Fibroblast of skin of left quadriceps (primary cell): ENCODE measurements around the gene LHFPL2.
"Not testable (repeated sequence)": the region's sequence is repeated elsewhere in the genome, so short reads cannot be mapped to it uniquely, and the experiment has no call there.

Experiments used
- DNase-seq, 2 experiments: peaks; one replicate each; pipeline ENCODE4 v3.0.0-alpha.2; 2013; ENCODE audit warnings: low read depth in 2 of 2

Gene LHFPL2, protein sequence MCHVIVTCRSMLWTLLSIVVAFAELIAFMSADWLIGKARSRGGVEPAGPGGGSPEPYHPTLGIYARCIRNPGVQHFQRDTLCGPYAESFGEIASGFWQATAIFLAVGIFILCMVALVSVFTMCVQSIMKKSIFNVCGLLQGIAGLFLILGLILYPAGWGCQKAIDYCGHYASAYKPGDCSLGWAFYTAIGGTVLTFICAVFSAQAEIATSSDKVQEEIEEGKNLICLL

DNA sequence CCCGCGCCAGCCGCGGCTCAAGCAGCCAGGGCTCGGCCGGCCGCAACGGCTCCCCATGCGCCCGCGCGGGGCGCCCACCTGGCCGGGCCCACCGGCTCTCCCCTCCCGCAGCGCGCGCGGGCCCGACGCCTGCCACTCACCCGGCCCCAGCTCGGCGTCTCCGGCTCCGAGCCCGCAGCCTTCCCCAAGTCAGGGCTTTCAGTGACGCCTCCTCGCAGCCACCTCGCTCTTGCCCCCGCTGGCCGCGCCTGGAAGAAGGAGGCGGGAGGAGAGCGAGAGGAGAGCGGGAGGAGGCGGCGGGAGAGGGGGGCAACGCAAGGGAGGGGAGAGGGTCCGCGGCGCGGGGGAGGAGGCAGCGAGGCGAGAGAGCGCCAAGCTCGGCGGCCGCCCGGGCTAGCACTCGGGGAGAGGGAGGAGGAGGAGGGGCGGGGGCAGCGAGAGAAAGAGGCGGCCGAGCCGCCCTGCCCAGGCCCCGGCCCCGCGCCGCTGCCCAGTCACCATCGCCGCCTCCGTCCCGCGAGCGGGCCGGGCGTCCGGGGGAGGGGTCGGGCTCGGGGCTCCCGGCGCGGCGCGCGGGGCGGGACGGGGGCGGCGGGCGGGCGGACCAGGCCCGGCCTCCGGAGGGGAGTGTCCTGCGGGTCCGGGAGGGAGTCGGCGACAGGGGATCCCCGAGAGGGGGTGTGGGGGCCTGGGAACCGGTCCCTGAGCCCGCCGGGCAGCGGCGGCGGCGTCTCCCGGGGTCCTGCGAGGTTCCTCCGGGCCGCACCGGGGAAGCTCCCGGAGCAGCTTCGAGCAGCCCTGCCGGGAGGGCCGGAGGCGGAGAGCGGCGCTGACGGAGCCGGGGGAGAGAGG, at the start of gene LHFPL2:
Gene LHFPL2, minus strand, starts transcription at position 414 of the 852 bp plus-strand sequence. CDS start 138,559 bp downstream, outside the sequence.
- DNase-seq: no peak

DNA sequence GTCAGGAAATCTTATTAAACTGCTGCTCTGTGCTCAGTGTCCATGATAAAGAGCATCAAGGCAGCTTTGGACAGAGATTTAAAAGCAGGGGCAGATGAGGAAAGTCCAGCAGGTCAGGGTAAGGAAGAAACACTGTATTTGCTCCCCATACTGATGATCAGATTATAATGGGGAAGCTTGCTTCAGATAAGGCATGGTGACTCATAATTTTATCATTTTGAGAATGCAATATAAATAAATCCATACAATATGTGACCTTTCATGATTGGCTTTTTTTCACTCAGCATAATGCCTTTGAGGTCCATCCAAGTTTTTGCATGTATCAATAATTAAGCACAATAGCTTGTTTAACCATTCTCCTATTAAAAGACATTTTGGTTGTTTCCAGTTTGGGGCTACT, 48.1 kb upstream of the LHFPL2 start:
- DNase-seq: no peak

DNA sequence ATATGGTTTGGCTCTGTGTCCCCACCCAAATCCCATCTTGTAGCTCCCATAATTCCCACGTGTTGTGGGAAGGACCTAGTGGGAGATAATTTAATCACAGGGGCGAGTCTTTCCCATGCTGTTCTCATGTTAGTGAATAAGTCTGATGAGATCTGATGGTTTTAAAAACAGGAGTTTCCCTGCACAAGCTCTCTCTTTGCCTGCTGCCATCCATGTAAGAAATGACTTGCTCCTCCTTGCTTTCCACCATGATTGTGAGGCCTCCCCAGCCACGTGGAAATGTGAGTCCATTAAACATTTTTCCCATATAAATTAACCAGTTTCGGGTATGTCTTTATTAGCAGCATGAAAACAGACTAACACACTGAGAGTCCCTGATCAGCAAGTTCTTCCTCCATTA, 47.5 kb upstream of the LHFPL2 start:
- not testable (repeated sequence) for DNase-seq

DNA sequence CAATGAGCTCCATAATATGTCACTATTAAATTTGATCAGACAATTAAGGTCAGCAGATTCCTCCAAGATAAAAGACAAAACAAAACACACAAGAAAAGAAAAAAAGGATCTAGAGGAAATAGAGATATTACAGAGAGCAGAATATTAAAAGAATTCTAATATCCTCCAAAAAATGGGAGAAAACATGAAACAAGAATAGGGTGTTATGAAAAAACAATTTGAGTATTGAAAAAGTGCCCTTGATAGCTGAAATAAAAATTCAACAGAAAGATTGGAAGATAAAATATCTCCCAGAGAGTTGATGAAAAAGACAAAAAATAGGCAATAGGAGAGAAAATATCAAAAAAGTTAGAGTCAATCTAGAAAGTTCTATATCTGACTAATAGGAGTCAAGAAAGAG, 44.8 kb upstream of the LHFPL2 start:
- no peak for DNase-seq

DNA sequence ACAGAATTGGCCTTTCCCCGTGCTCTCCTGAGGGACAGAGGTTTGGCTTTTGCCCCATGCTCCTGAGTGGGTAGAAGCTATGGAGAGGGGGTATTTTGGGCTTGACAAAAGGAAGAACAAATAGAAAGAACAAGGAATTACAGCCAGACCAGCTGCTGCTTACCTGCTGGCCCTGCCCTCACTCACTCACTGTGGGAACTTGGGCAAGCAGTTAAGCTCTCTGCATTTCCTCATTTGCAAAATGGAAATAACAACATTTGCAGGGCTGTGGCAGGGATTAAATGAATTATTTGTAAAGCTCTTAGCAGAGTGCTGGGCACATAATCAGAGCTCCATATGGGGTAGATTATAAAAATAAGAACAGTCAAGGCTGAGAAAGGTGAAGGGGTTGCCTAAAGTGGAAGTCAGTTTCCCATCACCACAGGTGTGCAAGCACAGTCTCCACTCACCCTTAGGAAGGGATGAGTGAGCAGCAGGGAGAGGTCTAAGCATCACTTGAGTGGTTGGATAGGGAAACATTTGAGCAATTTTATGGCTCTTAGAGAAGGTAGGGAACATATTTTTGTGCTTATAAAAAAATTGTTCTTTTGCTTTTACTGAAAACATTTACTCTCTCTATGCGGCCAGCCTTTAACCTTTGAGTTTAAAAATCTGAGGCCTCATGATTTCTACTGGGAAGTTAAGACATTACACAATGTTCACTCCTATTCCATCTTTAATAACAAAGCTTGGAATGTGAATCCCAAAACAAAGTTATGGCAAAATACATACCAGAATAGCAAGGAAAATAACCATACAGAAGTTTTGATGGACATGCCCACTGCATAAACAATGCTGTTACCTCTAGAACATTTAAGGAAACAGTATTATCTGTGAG, 42.8 kb upstream of the LHFPL2 start:
- no peak for DNase-seq

DNA sequence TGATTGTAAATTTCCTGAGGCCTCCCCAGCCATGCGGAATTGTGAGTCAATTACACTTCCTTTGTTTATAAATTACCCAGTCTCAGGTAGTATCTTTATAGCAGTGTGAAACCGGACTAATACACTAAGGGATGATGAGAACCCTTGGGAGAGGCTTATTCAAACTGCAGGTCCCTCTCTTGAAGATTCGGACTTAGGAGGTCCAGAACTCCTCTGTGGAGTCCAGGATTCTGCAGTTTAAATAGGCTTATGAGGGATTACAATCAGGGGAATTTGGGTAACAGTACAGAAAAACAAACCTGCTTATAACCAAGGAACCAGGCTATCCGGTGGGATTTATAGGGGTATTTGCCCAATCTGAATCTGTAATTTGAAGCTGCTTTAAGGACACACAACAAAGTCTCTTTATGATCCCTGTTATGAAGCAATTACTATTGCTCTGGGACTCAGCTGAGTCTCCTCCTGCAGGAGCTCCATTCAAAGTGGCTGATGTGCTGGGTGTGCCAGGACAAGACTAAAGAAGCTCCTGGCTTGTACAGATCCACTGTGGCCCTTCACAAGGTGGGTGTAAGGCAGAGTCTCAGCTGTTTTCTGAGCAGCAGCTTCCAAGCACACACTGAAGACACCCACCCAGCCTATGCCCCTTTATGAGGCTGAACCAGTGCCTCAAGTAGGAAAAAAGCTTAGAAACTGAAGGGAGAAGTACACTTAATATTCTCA, 41.8 kb upstream of the LHFPL2 start:
- no peak for DNase-seq

DNA sequence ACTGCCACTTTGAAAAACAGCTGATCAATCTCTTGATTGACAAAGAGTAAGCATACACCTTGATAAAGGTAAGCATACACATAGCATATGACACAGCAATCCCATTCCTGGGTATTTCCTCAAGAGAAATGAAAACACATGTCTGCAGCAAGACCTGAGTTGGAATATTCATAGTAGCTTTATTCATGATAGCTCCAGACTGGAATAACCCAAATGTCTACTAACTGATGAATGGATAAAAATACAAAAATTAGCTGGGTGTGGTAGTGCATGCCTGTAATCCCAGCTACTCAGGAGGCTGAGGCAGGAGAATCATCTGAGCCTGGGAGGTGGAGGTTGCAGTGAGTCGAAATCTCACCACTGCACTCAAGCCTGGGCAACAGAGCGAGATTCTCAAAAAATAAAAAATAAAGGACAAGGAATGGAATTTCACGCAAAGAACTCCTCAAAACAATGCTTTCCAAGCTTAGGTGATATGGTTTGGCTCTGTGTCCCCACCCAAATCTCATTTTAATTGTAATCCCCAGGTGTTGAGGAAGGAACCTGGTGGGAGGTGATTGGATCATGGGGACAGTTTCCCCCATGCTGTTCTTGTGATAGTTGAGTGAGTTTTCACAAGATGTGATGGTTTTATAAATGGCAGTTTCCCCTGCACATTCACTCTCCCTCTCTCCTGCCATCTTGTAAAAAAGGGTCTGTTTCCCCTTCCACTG, 41.1 kb upstream of the LHFPL2 start:
- DNase-seq: no peak

DNA sequence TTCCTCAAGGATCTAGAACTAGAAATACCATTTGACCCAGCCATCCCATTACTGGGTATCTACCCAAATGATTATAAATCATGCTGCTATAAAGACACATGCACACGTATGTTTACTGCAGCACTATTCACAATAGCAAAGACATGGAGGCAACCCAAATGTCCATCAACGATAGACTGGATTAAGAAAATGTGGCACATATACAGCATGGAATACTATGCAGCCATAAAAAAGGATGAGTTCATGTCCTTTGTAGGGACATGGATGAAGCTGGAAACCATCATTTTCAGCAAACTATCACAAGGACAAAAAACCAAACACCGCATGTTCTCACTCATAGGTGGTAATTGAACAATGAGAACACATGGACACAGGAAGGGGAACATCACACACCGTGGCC, 38.9 kb upstream of the LHFPL2 start:
- DNase-seq: not testable (repeated sequence)

DNA sequence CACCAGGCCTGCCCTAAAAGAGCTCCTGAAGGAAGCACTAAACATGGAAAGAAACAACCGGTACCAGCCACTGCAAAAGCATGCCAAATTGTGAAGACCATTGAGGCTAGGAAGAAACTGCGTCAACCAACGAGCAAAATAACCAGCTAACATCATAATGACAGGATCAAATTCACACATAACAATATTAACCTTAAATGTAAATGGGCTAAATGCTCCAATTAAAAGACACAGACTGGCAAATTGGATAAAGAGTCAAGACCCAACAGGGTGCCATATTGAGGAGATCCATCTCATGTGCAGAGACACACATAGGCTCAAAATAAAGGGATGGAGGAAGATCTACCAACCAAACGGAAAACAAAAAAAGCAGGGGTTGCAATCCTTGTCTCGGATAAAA, 35.3 kb upstream of the LHFPL2 start:
- DNase-seq: not testable (repeated sequence)

DNA sequence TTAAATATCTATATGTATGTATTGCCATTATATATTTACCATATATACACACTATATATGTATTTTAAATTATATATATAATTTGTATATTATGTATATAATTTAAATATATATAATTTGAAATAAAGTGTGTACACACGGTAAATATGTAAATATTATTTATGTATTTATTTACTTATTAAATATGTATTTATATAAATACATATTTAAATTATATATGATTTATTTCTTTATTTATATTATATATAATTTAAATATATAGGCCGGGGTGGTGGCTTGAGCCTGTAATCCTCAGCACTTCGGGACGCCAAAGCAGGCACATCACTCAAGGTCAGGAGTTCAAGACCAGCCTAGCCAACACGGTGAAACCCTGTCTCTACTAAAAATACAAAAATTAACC, 31.3 kb upstream of the LHFPL2 start:
- no peak for DNase-seq

DNA sequence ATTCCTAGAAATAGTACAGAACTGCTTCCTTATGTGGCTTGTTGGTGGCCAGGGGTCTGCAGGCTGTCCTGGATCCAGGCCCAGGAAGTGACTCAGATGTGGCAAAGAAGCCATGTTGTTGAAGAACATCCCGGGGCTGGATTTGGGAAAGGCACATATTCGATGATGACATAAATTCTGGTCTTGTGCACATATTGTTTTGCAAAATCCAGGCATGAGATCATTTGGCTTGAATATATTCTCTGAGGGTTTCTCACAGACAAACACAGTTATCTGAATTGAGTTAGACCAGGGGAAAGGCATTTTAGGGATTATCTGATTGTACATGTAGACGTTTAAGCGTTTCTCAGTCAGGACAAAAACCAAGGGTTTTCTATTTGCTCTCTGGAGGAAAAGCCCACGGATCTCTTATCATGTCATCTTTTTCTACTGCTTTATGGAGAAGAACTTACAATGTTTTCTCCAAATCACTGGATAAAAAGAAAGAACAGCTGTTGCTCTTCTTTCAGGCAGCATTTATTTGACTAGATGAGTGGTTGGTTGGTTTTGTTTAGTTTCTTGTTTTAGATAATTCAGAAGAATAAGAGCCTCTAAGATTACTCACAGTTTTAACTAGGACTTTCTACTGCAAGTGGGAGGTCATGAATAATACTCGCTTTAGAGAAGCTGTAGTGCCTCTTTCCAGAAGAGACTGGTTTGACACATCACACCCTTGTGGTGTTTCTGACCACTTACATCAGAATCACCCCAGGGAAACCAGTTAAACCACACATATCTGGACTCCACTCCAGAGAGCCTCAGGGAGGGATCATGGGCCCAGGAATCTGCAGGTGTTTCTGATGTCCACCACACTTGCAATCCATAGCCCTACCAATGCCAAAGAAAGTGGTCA, 29.5 kb upstream of the LHFPL2 start:
- peak; percentile 94 to 95 for DNase-seq

DNA sequence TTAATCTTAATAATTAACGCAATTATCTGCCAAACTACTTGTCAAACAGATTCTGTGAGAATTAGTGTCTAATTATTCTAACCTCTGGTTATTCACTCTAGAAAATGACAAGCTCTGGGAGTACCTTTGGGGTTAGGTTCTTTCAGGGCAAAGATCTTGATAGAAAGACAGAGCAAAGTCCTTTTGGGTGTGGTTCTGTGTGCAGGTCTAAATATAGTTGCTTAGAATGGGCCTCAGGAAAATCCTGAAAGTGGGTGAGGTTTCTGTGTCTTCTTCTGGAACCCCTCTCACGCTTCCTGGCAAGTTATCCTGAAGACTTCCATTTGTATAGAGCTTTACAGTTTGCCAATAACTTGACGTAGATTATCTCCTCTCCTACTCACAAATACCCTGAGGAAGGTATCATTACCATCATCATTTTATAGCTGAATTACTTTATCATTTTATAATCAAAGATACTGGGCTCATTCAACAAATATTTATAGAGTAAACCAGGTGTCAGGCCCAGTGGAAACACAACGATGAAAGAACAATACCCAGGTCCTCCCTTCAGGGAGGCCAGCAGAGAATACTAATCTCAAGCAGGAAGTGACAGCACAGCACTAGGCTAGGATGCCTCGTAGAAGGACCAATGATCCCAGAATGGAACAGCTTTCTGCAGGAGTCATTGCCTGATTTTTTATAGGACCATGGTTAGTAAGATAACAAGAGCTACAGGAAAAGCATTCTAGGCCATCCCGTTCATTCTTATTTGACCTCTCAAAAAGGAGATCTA, 27.6 kb upstream of the LHFPL2 start:
- no peak for DNase-seq

DNA sequence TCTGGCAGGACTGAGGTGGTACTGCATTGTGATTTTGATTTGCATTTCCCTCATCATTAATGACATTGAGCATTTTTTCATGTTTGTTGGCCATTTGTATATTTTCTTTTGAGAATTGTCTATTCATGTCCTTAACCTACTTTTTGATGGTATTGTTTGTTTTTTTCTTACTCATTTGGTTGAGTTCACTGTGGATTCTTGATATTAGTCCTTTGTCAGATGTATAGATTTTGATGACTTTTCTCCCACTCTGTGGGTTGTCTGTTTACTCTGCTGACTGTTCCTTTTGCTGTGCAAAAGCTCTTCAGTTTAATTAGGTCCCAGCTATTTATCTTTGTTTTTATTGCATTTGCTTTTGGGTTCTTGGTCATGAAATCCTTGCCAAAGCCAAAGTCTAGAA, 25.3 kb upstream of the LHFPL2 start:
- DNase-seq: not testable (repeated sequence)

DNA sequence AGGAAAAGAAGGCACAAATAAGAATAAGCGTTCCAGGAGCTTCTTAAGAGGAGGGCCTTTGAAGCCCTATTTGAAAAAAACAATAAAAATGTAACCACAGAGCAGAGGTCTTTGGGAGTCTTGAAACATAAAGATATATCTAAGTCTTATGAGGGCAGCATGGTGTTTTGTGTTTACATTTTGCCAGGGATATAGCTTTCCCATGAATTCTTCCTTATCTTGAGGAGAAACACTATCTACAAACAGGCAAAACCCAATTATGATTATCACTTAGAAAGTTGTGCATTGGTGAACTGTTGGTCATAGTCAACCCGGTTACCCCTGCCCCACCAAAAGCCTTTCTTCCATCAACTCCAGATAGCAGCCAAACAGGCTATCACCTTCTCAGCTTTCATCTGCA, 23.6 kb upstream of the LHFPL2 start:
- DNase-seq: no peak

DNA sequence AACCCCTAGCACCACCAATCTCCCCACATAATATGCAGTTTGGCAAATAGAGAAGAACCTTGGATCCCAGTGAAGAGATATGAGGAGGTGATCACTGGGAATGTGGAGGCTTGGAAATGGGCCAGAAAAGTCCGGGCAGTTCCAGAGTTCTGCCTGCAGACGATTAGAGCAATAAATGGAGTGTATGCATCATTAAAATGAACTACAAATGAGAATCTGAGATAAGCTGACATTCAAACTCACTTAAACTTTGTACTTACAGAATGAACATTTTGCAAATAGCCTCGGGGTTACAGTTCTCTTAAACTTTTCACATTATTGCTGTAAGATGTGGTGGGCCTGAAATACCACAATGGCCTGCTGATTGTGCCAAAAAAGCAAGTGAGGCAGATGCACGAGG, 23.0 kb upstream of the LHFPL2 start:
- no peak for DNase-seq

DNA sequence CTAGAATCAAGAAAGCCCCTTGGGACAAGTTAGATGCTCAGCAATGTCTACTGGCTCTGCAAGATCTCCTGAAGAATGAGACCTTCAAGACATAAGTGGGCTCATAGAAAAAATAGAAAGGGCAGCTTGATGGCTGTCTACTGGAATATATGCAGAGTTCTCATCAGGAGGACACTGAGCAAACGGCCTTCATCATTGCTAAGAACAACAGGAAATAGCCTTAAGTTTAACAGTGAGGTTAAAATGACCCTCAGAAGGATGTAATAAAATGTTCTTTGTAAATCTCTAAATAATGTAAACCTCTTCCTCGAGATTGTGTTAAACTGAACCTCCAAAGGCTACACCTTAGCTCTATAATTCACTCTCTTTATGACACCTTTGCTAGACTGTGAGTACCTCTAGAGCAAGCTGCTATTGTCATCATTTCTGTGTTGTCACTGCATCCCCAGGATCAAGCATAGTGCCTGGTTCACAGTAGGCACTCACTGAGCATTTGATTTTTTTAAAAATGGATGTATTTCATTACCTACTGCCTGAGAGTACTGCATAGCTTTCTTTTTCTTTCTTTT, 22.2 kb upstream of the LHFPL2 start:
- no peak for DNase-seq

DNA sequence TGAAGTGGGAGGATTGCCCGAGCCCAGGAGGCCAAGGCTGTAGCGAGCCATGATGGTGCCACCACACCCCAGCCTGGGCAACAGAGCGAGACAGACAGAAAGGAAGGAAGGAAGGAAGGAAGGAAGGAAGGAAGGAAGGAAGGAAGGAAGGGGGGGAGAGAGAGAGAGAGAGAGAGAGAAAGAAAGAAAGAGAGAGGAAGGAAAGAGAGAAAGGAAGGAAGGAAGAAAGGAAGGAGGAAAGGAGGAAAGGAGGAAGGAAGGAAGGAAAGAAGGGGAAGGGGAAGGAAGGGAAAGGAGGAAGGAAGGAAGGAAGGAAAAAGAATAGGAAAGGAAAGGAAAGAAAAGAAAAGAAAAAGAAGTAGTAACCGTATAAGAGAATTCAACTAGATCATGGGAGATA, 20.8 kb upstream of the LHFPL2 start:
- no peak for DNase-seq

DNA sequence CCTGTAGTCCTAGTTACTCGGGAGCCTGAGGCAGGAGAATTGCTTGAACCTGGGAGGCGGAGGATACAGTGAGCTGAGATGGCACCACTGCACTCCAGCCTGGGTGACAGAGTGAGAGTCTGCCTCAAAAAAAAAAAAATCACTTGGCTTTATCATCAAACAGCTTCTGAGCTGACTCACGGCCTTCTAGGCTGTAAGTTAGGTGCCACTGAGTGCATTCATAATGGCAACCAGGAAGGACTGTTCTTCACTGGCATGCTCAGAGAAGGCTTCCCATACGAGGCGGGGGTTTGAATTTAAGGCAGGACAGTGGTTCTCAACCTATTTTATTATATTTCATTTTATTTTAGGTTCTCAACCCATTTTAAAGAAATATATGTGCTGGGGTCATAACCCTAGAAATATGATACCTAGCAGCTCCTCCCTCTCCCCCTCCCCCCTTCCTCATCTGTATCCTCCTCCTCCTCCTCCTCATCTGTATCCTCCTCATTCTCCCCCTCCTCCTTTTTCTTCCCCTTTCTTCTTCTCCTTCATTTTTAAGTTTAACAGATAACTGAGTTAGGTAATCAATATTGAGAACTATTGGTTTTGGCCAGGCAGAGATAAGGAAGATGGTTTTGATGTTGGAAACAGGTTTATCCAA, 19.0 kb upstream of the LHFPL2 start:
- DNase-seq: no peak
